Chondrocyte (in vitro differentiated cells): ENCODE results near the gene PSTPIP1. TPM values are rescaled to one million over a fixed set of nuclear protein-coding genes. Genes with fewer than 3 reads are reported as not detected.
A peak's percentile ranks its signal among the peaks of the same experiment; 100 is the strongest.

ENCODE experiments used
- DNase-seq: peaks from one replicate; pipeline ENCODE4 v3.0.0; 2021; ENCODE audit warnings: mixed read lengths, low spot score
- H3K27ac Mint-ChIP-seq: one replicate; pipeline ENCODE4 v1.8.0; 2021; ENCODE audit warnings: mild to moderate bottlenecking, moderate library complexity, mixed read lengths; ENCODE audit not compliant: unreplicated experiment
- H3K27me3 Mint-ChIP-seq: 2 replicates; pipeline ENCODE4 v1.8.0; 2021; ENCODE audit warnings: low read depth, mixed read lengths
- H3K36me3 Mint-ChIP-seq: 2 replicates; pipeline ENCODE4 v1.8.0; 2021; ENCODE audit warnings: low read depth, mixed read lengths
- H3K4me1 Mint-ChIP-seq: 2 replicates; pipeline ENCODE4 v1.8.0; 2021; ENCODE audit warnings: low read depth, mild to moderate bottlenecking, mixed read lengths
- H3K4me3 Mint-ChIP-seq: one replicate; pipeline ENCODE4 v1.8.0; 2021; ENCODE audit warnings: mild to moderate bottlenecking, moderate library complexity, mixed read lengths; ENCODE audit not compliant: unreplicated experiment
- H3K9me3 Mint-ChIP-seq: 2 replicates; pipeline ENCODE4 v1.8.0; 2021; ENCODE audit warnings: low read depth, mixed read lengths
- total RNA-seq: library from RNA; stranded (reverse); gene quantifications from 3 replicates; pipeline ENCODE4 v1.2.1, GENCODE V29; 2021
- TF ChIP-seq, protein P1 (sequence below): fragments of 200-600 bp; sonication (generic); IDR thresholded peaks from 2 replicates; pipeline ENCODE4 v1.5.0; 2021; ENCODE audit warnings: antibody characterized with exemption, mild to moderate bottlenecking, moderate library complexity

PSTPIP1 gene
- total RNA-seq, 1 donor from 2014 or later = not detected

DNA sequence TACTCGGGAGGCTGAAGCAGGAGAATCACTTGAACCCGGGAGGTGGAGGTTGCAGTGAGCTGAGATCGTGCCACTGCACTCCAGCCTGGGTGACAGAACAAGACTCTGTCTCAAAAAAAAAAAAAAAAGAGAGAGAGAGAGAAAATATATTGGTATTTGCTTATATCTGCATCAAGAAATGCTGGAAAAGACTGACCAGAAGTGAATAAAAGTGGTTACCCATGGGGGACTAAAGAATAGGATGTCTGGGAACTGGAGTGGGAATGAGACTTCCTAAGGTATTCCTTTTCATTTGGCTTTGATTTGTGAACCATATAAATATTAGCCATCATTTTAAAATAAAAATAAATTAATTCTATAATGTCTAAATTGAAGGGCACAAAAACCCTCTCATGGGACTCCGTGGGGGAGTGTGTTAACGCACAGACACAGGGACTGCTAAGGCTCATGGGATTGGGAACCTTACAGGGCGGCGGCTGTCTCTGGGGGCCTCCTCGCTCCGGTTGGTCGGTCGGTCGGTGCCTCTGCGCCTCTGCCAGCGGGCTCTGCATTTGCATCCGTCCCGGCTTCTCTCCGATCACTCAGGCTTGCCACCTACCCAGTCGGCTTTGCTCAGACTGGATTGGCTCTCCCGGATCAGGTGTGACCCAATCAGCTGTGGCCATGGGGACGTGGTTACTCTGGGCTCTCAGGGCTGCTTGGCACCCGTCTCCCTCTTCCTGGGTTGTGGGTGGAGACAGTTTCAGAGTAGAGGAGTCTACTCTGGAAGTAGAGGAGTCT is 88.6 kb downstream of the PSTPIP1 start:
- H3K4me1 Mint-ChIP-seq = peaks cover 34% of the 10 kb centered on the region
- H3K9me3 Mint-ChIP-seq = no peaks in the 10 kb centered on the region
- no peaks in the 10 kb centered on the region for H3K27me3 Mint-ChIP-seq
- H3K36me3 Mint-ChIP-seq = no peaks in the 10 kb centered on the region
- peak overlapping the region; percentile 46 for H3K4me3 Mint-ChIP-seq
- no peak overlapping the region for H3K27ac Mint-ChIP-seq
- DNase-seq = no peak
- TF ChIP-seq, protein P1, sequence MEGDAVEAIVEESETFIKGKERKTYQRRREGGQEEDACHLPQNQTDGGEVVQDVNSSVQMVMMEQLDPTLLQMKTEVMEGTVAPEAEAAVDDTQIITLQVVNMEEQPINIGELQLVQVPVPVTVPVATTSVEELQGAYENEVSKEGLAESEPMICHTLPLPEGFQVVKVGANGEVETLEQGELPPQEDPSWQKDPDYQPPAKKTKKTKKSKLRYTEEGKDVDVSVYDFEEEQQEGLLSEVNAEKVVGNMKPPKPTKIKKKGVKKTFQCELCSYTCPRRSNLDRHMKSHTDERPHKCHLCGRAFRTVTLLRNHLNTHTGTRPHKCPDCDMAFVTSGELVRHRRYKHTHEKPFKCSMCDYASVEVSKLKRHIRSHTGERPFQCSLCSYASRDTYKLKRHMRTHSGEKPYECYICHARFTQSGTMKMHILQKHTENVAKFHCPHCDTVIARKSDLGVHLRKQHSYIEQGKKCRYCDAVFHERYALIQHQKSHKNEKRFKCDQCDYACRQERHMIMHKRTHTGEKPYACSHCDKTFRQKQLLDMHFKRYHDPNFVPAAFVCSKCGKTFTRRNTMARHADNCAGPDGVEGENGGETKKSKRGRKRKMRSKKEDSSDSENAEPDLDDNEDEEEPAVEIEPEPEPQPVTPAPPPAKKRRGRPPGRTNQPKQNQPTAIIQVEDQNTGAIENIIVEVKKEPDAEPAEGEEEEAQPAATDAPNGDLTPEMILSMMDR = no peak

DNA sequence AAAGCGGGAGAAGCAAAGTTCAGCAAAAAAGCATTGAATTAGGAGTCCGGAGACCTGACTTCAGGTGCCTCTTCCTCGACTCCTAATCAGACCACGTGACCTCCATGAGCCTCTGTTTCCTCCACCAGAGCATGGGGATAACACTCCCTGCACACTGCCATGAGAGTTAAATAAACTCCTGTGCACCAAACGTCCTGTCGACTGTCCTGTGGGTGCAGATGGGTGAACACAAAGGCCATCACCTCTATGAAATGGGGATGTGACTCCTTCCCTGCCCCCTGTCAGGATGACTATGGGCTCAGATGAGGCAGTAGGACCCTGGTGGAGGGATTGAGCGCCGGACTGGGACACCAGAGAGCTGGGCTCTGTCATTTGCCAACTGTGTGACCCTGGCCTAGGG is 89.5 kb downstream of the PSTPIP1 start:
- Mint-ChIP-seq H3K4me3 (no peak overlapping the region), H3K27me3 (no peaks in the 10 kb centered on the region), H3K9me3 (no peaks in the 10 kb centered on the region), H3K27ac (peak overlapping the region; percentile 51), H3K4me1 (peaks cover 34% of the 10 kb centered on the region), H3K36me3 (no peaks in the 10 kb centered on the region)
- DNase-seq = no peak
- TF ChIP-seq, protein P1 = no peak

DNA sequence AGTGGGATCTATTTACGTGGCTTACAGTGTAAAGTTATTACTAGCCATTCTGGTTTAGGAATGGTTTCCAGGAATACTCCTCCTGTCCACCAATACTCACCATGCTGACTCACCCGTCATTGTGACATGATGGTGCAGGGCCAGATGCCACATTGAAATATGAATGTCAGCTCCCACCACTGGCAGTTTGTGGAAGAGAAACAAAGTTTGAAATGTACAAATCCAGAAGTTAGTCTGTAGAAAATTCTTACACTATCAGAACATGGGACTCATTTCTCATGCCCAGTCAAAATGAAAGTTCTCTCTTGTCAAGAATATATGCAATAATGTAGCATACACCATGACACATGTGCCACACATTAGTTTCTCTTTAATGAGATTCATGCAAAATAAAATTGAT is 90.4 kb downstream of the PSTPIP1 start:
- no peaks in the 10 kb centered on the region for H3K27me3 Mint-ChIP-seq
- H3K36me3 Mint-ChIP-seq = no peaks in the 10 kb centered on the region
- no peak for DNase-seq
- H3K4me1 Mint-ChIP-seq = peaks cover 34% of the 10 kb centered on the region
- no peak overlapping the region for H3K27ac Mint-ChIP-seq
- TF ChIP-seq, protein P1 = no peak
- no peaks in the 10 kb centered on the region for H3K9me3 Mint-ChIP-seq
- no peak overlapping the region for H3K4me3 Mint-ChIP-seq

Other genes starting within 250 kb of the PSTPIP1 start
- gene SCAPER, start 89.8 kb upstream of the PSTPIP1 start, total RNA-seq = 16.3 to 19.3 TPM (median 17.3 TPM) in 3 replicates
- 70.4 to 99.2 TPM (median 72.1 TPM) in 3 replicates for gene RCN2, start 63.4 kb upstream of the PSTPIP1 start, total RNA-seq
- 242 to 333 TPM (median 250 TPM) in 3 replicates for gene TSPAN3, start 76.0 kb downstream of the PSTPIP1 start, total RNA-seq